CD4-positive, alpha-beta T cell treated with Interleukin-6 for 4 hours (primary cell): ENCODE measurements around the gene SUPV3L1.

Source experiments
- DNase-seq: peaks from one replicate; pipeline ENCODE4 v3.0.0-alpha.2; 2020; ENCODE audit warnings: mixed read lengths

SUPV3L1 gene

DNA sequence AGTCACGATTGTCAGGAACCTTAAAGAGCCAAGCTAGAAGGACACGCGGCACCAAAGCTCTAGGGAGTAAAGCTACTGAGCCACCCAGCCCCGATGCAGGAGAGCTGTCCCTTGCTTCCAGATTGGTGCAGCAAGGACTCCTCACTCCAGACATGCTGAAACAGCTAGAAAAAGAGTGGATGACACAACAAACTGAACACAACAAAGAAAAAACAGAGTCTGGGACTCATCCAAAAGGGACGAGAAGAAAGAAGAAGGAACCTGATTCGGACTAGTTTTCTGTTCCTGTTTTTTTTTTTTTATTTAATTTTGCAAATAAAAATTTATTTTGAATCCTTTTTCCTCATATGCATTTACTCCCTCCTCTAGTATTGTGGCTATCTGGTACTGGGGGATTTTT is 28.7 kb downstream of the SUPV3L1 start:
- no peak for DNase-seq

DNA sequence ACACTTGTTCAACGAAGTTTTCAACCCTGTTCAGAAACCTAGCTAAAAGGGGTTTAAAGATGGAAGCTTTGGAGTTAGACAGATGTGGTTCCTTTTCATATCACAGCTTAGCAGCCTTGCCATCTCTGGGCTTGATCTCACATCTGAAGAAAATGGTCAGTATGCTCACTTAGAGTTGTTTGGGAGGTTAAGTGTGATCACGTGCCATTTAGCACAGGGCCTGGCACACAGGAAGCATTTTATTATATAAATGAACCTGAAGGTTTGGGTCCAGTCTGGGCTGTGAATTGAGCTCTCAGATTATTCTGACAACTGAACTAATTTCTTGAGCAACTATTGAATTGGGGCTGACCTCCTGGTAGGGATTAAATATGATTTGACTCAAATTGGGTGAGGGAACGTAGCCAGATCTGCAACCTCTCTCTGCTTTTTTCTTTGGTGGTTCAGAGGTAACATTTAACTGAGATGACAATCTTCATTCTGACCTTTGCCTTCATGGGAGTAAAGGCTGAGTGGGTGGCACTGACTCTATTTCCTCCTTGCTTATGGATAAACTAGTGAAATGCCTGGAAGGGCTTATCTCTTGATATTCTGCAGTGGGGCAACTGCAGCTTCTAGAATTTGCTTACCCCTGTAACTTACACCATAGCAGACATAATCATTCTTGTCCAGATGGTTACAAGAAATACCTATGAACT is 29.9 kb downstream of the SUPV3L1 start:
- DNase-seq = no peak

- no peak for DNase-seq
Observed at GRCh38 chr10:69211104-69211503, 31.1 kb downstream of the SUPV3L1 start.

DNA sequence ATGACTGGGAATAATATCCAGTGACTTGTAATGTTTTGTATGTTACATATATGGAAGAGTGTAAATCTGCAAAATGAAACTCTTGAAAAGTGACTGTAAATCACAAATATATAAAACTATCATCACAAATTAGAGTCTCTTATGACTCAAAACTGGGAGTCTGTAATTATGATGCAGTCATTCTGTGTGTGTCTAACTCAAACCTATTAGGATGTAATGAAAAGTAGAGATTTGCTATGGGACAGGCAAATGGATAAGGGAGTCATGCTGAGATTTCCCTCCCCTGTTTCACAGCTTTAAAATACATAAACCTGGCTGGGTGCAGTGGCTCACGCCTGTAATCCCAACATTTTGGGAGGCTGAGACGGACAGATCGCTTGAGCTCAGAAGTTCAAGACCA is 31.5 kb downstream of the SUPV3L1 start:
- no peak for DNase-seq

- DNase-seq = no peak
Observed at GRCh38 chr10:69213591-69214311, 33.7 kb downstream of the SUPV3L1 start.

DNA sequence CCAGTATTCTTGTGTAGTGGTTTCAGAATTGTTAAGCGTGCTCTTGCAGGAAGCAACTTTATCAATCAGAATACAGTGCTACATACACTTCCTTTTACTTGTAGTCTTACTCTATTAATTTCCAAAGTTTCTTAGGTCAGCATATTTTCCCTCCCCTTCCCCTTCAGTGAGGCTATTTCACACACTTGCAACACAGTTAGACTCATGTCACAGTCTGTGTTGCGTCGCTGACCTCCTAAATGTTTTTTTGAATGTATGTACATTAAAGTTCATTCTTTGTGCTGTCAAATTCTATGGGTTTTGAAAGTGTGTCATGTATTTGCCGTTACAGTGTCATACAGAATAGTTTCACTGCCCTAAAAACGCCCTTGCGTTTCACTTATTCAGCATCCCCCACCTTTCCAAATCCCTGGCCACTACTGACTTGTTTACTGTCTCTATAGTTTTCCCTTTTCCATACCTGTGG is 34.7 kb downstream of the SUPV3L1 start:
- no peak for DNase-seq

GRCh38 chr10:69215405-69216171 is 35.6 kb downstream of the SUPV3L1 start:
- DNase-seq = peak; percentile 21

- DNase-seq = no peak
Observed at GRCh38 chr10:69216577-69217118, 36.6 kb downstream of the SUPV3L1 start.

DNA sequence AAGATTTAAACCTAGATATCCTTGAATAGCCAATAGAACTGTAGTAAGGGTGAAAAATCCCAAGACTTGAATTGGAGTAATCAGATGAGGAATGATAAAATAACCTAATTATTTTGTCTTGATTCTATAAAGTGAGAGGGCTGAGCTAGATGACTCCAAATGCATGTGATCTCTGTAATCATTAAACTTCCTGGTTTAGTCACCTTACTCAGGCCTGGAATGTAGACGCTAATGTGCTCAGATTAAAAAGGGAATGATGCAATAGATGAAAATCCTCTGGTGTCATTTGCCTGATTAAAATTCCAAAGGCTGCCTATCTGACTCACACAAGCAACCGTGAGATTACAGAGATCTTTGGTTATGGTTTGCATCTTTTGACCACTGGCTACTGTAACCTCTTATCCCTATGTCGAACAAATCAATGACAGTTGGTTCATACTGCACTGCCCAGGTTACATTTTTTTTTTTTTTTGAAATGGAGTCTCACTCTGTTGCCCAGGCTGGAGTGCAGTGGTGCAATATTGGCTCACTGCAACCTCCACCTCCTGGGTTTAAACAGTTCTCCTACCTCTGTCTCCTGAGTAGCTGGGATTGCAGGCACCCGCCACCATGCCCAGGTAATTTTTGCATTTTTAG is 37.2 kb downstream of the SUPV3L1 start:
- no peak for DNase-seq

- no peak for DNase-seq
Observed at GRCh38 chr10:69218831-69219230, 38.8 kb downstream of the SUPV3L1 start.

DNA sequence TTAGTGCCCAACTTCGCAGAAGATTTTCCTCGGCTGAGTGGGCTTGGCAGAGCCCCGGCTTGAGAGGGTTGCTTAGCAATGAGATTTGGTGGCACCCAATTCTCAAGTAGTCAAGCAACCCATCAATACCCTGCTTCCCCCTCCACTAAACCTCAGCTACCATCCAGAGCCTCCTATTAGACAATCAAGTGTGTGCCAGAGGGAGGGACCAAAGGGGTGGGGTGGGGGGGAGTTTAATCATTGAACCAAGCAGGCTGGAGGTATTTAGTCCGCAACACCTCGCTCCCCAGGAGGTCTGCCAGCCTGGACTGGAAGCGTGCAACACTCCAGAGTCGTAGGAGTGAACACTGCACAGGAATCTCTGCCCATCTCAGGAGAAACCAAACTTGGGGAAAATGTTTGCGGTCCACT is 40.0 kb downstream of the SUPV3L1 start, which contains the start of gene HKDC1:
Gene HKDC1 (plus strand): TSS at position 292 of the 411 bp plus-strand sequence. CDS start 104 bp downstream, at position 396.
- no peak for DNase-seq

GRCh38 chr10:69220507-69220906 is 40.5 kb downstream of the SUPV3L1 start:
- DNase-seq = no peak

- peak; percentile 70 for DNase-seq
Observed at GRCh38 chr10:69222157-69223027, 42.4 kb downstream of the SUPV3L1 start.

DNA sequence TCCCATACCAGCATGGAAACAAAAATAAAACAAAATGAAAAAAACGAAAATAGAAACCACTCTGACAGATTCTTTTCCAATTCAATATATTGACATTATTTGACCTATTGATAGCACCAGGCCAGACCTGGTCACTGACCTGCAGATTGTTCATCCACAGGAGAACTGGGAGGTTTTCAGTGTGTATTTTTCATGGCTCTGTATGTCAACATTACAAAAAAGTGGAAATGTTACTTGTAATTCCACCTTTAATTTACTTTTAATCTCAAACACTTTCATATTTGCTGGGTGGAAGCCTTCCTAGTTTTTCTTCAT is 43.0 kb downstream of the SUPV3L1 start:
- DNase-seq = no peak

GRCh38 chr10:69224862-69225657 is 45.0 kb downstream of the SUPV3L1 start:
- no peak for DNase-seq

DNA sequence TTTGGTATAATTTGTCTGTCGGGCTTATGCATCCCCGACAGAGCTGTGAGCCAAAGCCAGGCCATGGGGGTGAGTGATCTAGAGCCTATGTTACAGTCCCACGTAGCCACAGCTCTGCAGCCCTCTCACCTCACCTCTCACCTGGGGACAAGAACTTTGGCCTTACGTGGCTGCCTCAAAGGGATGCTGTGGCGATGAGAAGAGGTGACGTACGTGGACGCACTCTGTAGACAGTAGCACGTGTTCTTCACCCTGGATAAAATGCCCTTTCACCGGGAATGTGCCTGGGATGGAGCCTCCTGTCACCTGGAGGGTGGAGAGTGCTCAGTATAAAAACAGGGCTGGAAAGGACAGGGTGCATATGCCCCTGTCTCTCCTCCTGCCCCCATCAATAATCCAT is 45.6 kb downstream of the SUPV3L1 start:
- DNase-seq = no peak

GRCh38 chr10:69226919-69227450 is 47.0 kb downstream of the SUPV3L1 start:
- no peak for DNase-seq

DNA sequence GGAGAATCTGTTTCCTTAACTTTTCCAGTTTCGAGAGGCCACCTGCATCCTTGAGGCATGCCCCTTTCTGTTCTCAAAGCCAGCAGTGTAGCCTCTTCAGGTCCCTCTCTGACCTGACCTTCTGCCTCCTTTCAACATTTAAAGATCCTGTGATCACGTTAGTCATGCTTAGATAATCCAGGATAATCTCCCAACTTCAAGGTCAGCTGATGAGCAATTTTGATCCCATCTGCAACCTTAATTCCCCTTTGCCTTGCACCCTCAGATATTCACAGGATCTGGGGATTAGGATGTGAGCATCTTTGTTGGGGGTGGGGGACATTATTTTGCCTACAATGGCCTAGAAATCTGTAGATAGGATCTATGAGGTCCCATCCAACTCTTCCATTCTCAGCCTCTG is 48.1 kb downstream of the SUPV3L1 start:
- DNase-seq = no peak

DNA sequence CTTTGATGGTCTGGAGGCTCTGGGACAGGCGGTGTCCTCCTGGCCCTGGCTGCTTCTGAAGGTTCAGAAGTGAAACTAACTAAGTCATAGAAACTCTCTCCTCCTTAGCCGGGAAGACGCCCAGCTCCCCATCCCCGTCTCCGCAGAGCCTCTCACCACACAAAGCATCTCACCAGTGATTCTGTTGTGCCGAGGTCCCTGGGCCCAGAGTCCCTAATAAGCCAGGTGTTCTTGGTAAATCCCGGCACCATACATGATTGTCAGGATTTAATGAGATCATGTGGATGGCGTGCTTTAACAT is 49.5 kb downstream of the SUPV3L1 start:
- DNase-seq = no peak

DNA sequence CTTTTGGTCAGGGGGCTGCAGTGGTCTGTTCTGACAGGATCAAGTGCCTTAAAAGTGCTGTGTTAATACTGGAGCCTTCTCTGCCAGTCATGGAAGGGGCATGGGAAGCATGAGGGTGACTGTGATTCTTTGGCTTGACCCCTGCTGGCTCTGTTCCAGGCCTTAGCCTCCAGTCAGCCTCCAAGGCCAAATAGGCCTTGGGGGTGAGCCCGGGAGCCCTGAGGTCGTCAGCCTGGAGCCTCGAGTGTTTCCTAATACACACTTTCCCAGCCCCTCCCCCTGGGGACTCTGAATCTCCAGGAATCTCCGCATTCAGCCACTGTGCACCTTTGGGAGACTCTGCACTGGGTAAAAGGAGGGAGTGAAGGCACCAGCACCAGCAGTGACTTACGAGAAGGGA is 50.1 kb downstream of the SUPV3L1 start:
- no peak for DNase-seq

GRCh38 chr10:69232252-69232651 is 52.2 kb downstream of the SUPV3L1 start:
- DNase-seq = no peak
